Measurements from ENCODE around the gene OR5I1.

The OR5I1 gene

GRCh38 chr11:55936300-55936699 lies at the start of gene OR5I1:
TSS of gene OR5I1 (minus strand) at chr11:55936400. CDS start at chr11:55936400, 0 bp downstream.
- Histone ChIP-seq H3K27me3 (ENCODE audit: control insufficient read depth in 1 of 2, insufficient read depth in 2 of 2, low read length in 2 of 2) (no peaks in the 10 kb centered on the region), H3K27ac (ENCODE audit: low read depth, low read length) (no peak within 1 kb of the TSS), H3K36me3 (ENCODE audit: insufficient read depth, low read length) (no peaks in the 10 kb centered on the region), H3K9me3 (ENCODE audit: low read length) (no peaks in the 10 kb centered on the region), H3K4me3 (ENCODE audit: low read depth in 1 of 2, low read length in 2 of 2) (no peak within 1 kb of the TSS), H3K9ac (ENCODE audit: low read length) (no peak within 1 kb of the TSS), H3K4me1 (ENCODE audit: insufficient read depth, low read length) (no peaks in the 10 kb centered on the region)

GRCh38 chr11:55970935-55971334 lies 34.7 kb upstream of the OR5I1 start:
- no peak overlapping the region for H3K9ac ChIP-seq (ENCODE audit: low read length)
- no peaks in the 10 kb centered on the region for H3K4me1 ChIP-seq (ENCODE audit: insufficient read depth, low read length)
- H3K36me3 ChIP-seq (ENCODE audit: insufficient read depth, low read length), result no peaks in the 10 kb centered on the region
- no peaks in the 10 kb centered on the region for H3K27me3 ChIP-seq (ENCODE audit: control insufficient read depth in 1 of 2, insufficient read depth in 2 of 2, low read length in 2 of 2)
- no peaks in the 10 kb centered on the region for H3K9me3 ChIP-seq (ENCODE audit: low read length)
- H3K4me3 ChIP-seq (ENCODE audit: low read depth in 1 of 2, low read length in 2 of 2), result no peak overlapping the region
- H3K27ac ChIP-seq (ENCODE audit: low read depth, low read length), result no peak overlapping the region

- H3K9ac ChIP-seq (ENCODE audit: low read length), result no peak within 1 kb of the TSS
- no peak within 1 kb of the TSS for H3K27ac ChIP-seq (ENCODE audit: low read depth, low read length)
- H3K4me1 ChIP-seq (ENCODE audit: insufficient read depth, low read length), result no peaks in the 10 kb centered on the region
- H3K36me3 ChIP-seq (ENCODE audit: insufficient read depth, low read length), result no peaks in the 10 kb centered on the region
- H3K27me3 ChIP-seq (ENCODE audit: control insufficient read depth in 1 of 2, insufficient read depth in 2 of 2, low read length in 2 of 2), result no peaks in the 10 kb centered on the region
- H3K4me3 ChIP-seq (ENCODE audit: low read depth in 1 of 2, low read length in 2 of 2), result no peak within 1 kb of the TSS
- no peaks in the 10 kb centered on the region for H3K9me3 ChIP-seq (ENCODE audit: low read length)
These were observed 33.6 kb upstream of the OR5I1 start, which contains the start of gene OR10AG1 for GRCh38 chr11:55969845-55970244. TSS of gene OR10AG1 (minus strand) at chr11:55969945. CDS start at chr11:55969907, 38 bp downstream.

GRCh38 chr11:55967914-55968313 lies 31.7 kb upstream of the OR5I1 start:
- Histone ChIP-seq H3K4me3 (ENCODE audit: low read depth in 1 of 2, low read length in 2 of 2) (no peak overlapping the region), H3K36me3 (ENCODE audit: insufficient read depth, low read length) (no peaks in the 10 kb centered on the region), H3K4me1 (ENCODE audit: insufficient read depth, low read length) (no peaks in the 10 kb centered on the region), H3K9ac (ENCODE audit: low read length) (no peak overlapping the region), H3K27me3 (ENCODE audit: control insufficient read depth in 1 of 2, insufficient read depth in 2 of 2, low read length in 2 of 2) (no peaks in the 10 kb centered on the region), H3K27ac (ENCODE audit: low read depth, low read length) (no peak overlapping the region), H3K9me3 (ENCODE audit: low read length) (no peaks in the 10 kb centered on the region)

- no peaks in the 10 kb centered on the region for H3K36me3 ChIP-seq (ENCODE audit: insufficient read depth, low read length)
- no peaks in the 10 kb centered on the region for H3K27me3 ChIP-seq (ENCODE audit: control insufficient read depth in 1 of 2, insufficient read depth in 2 of 2, low read length in 2 of 2)
- H3K9ac ChIP-seq (ENCODE audit: low read length), result no peak overlapping the region
- no peaks in the 10 kb centered on the region for H3K9me3 ChIP-seq (ENCODE audit: low read length)
- no peaks in the 10 kb centered on the region for H3K4me1 ChIP-seq (ENCODE audit: insufficient read depth, low read length)
- H3K4me3 ChIP-seq (ENCODE audit: low read depth in 1 of 2, low read length in 2 of 2), result no peak overlapping the region
- no peak overlapping the region for H3K27ac ChIP-seq (ENCODE audit: low read depth, low read length)
These were observed 30.2 kb upstream of the OR5I1 start for GRCh38 chr11:55966391-55966790.

GRCh38 chr11:55956521-55956920 lies 20.3 kb upstream of the OR5I1 start:
- no peak overlapping the region for H3K27ac ChIP-seq (ENCODE audit: low read depth, low read length)
- no peak overlapping the region for H3K9ac ChIP-seq (ENCODE audit: low read length)

GRCh38 chr11:55949330-55949729 lies 13.1 kb upstream of the OR5I1 start:
- H3K36me3 ChIP-seq (ENCODE audit: insufficient read depth, low read length), result no peaks in the 10 kb centered on the region
- no peaks in the 10 kb centered on the region for H3K9me3 ChIP-seq (ENCODE audit: low read length)
- H3K4me3 ChIP-seq (ENCODE audit: low read depth in 1 of 2, low read length in 2 of 2), result no peak overlapping the region
- H3K27me3 ChIP-seq (ENCODE audit: control insufficient read depth in 1 of 2, insufficient read depth in 2 of 2, low read length in 2 of 2), result no peaks in the 10 kb centered on the region
- no peaks in the 10 kb centered on the region for H3K4me1 ChIP-seq (ENCODE audit: insufficient read depth, low read length)
- no peak overlapping the region for H3K27ac ChIP-seq (ENCODE audit: low read depth, low read length)
- no peak overlapping the region for H3K9ac ChIP-seq (ENCODE audit: low read length)

More at GRCh38 chr11:55956521-55956920, 20.3 kb upstream of the OR5I1 start:
- Histone ChIP-seq H3K4me3 (ENCODE audit: low read depth in 1 of 2, low read length in 2 of 2) (no peak overlapping the region), H3K27me3 (ENCODE audit: control insufficient read depth in 1 of 2, insufficient read depth in 2 of 2, low read length in 2 of 2) (no peaks in the 10 kb centered on the region), H3K9me3 (ENCODE audit: low read length) (no peaks in the 10 kb centered on the region), H3K4me1 (ENCODE audit: insufficient read depth, low read length) (no peaks in the 10 kb centered on the region), H3K36me3 (ENCODE audit: insufficient read depth, low read length) (no peaks in the 10 kb centered on the region)

- no peaks in the 10 kb centered on the region for H3K36me3 ChIP-seq (ENCODE audit: insufficient read depth, low read length)
- no peaks in the 10 kb centered on the region for H3K27me3 ChIP-seq (ENCODE audit: control insufficient read depth in 1 of 2, insufficient read depth in 2 of 2, low read length in 2 of 2)
- H3K27ac ChIP-seq (ENCODE audit: low read depth, low read length), result no peak overlapping the region
- no peak overlapping the region for H3K4me3 ChIP-seq (ENCODE audit: low read depth in 1 of 2, low read length in 2 of 2)
- no peak overlapping the region for H3K9ac ChIP-seq (ENCODE audit: low read length)
- no peaks in the 10 kb centered on the region for H3K9me3 ChIP-seq (ENCODE audit: low read length)
- no peaks in the 10 kb centered on the region for H3K4me1 ChIP-seq (ENCODE audit: insufficient read depth, low read length)
These were observed 6.7 kb upstream of the OR5I1 start for GRCh38 chr11:55942785-55943392.

GRCh38 chr11:55920537-55920936 lies 15.7 kb downstream of the OR5I1 start:
- no peaks in the 10 kb centered on the region for H3K27me3 ChIP-seq (ENCODE audit: control insufficient read depth in 1 of 2, insufficient read depth in 2 of 2, low read length in 2 of 2)
- H3K9ac ChIP-seq (ENCODE audit: low read length), result no peak overlapping the region
- H3K9me3 ChIP-seq (ENCODE audit: low read length), result no peaks in the 10 kb centered on the region
- H3K27ac ChIP-seq (ENCODE audit: low read depth, low read length), result no peak overlapping the region
- no peak overlapping the region for H3K4me3 ChIP-seq (ENCODE audit: low read depth in 1 of 2, low read length in 2 of 2)
- H3K36me3 ChIP-seq (ENCODE audit: insufficient read depth, low read length), result no peaks in the 10 kb centered on the region
- no peaks in the 10 kb centered on the region for H3K4me1 ChIP-seq (ENCODE audit: insufficient read depth, low read length)

- Histone ChIP-seq H3K4me3 (ENCODE audit: low read depth in 1 of 2, low read length in 2 of 2) (no peak within 1 kb of the TSS), H3K9ac (ENCODE audit: low read length) (no peak within 1 kb of the TSS), H3K4me1 (ENCODE audit: insufficient read depth, low read length) (no peaks in the 10 kb centered on the region), H3K9me3 (ENCODE audit: low read length) (no peaks in the 10 kb centered on the region), H3K36me3 (ENCODE audit: insufficient read depth, low read length) (no peaks in the 10 kb centered on the region), H3K27me3 (ENCODE audit: control insufficient read depth in 1 of 2, insufficient read depth in 2 of 2, low read length in 2 of 2) (no peaks in the 10 kb centered on the region), H3K27ac (ENCODE audit: low read depth, low read length) (no peak within 1 kb of the TSS)
These were observed 21.7 kb downstream of the OR5I1 start, which contains the start of gene OR5W2 for GRCh38 chr11:55914482-55914881. TSS of gene OR5W2 (minus strand) at chr11:55914582. CDS start at chr11:55914582, 0 bp downstream.

- H3K9me3 ChIP-seq (ENCODE audit: low read length), result no peaks in the 10 kb centered on the region
- H3K4me1 ChIP-seq (ENCODE audit: insufficient read depth, low read length), result no peaks in the 10 kb centered on the region
- H3K27ac ChIP-seq (ENCODE audit: low read depth, low read length), result no peak overlapping the region
These were observed 33.9 kb downstream of the OR5I1 start for GRCh38 chr11:55902308-55902707.

GRCh38 chr11:55895216-55895615 lies 41.0 kb downstream of the OR5I1 start:
- Histone ChIP-seq H3K9ac (ENCODE audit: low read length) (no peak overlapping the region), H3K36me3 (ENCODE audit: insufficient read depth, low read length) (no peaks in the 10 kb centered on the region), H3K9me3 (ENCODE audit: low read length) (no peaks in the 10 kb centered on the region), H3K27ac (ENCODE audit: low read depth, low read length) (no peak overlapping the region), H3K27me3 (ENCODE audit: control insufficient read depth in 1 of 2, insufficient read depth in 2 of 2, low read length in 2 of 2) (no peaks in the 10 kb centered on the region), H3K4me3 (ENCODE audit: low read depth in 1 of 2, low read length in 2 of 2) (no peak overlapping the region), H3K4me1 (ENCODE audit: insufficient read depth, low read length) (no peaks in the 10 kb centered on the region)

More at GRCh38 chr11:55902308-55902707, 33.9 kb downstream of the OR5I1 start:
- no peak overlapping the region for H3K4me3 ChIP-seq (ENCODE audit: low read depth in 1 of 2, low read length in 2 of 2)
- H3K36me3 ChIP-seq (ENCODE audit: insufficient read depth, low read length), result no peaks in the 10 kb centered on the region
- no peaks in the 10 kb centered on the region for H3K27me3 ChIP-seq (ENCODE audit: control insufficient read depth in 1 of 2, insufficient read depth in 2 of 2, low read length in 2 of 2)
- H3K9ac ChIP-seq (ENCODE audit: low read length), result no peak overlapping the region

Data from muscle layer of colon (tissue), 2 donors.